HG03558 (cell line): Measurements from ENCODE around the gene CNIH2.
"Not testable (repeated sequence)": the region's sequence is repeated elsewhere in the genome, so short reads cannot be mapped to it uniquely, and the experiment has no call there.

Experiments
- ATAC-seq: cut with Tn5 transposase; IDR thresholded peaks from one replicate; pipeline ENCODE4 v1.9.1; 2021; ENCODE audit warnings: moderate number of reproducible peaks; ENCODE audit not compliant: unreplicated experiment; ENCODE audit errors: extremely low read depth

Gene CNIH2

DNA sequence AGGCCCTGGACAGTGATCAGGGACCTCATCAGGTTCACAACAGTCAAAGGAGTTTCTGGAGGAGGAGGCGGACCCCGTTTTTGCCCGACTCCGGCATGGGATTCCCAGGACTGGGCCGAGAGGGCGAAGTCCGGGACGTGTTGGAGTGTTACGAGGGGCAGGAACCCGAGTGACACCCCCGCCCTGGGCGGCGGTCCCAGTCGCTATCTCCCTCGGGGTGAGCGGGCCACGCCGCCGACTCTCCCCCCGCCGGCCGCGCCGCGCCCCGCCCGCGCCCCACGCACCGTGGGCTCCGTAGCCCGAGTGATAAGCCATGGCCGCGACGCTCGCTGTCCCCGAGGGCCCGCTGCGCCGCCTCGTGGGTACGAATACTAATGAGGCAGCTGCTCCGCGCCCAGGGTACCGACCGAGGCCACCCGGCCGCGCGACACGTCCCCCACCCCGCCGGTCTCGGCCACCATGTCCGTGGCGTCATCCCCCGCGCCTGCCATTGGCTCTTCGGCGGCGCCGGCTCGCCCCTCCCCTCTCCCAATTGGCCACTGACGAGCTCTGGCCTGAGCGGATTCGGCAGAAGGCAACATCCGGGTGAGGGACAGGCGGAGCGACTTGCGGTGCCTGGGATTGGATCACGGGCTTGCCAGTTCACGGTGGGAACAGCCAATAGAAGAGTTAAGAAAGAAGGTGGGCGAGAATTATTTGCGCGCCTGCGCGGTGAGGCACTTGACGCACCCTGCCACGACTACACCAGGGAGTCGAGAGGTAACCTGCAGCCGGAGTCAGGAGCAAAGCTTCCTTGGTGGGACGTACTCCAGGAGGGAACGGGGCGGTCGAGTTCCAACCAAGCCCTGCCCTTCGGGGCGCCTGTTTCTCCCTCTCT lies 10.9 kb downstream of the CNIH2 start, which contains the start of gene YIF1A:
TSS of gene YIF1A (minus strand) at position 473 of the 877 bp plus-strand sequence. CDS start at position 315, 158 bp downstream.
- peak; percentile 83 for ATAC-seq

- ATAC-seq, result no peak
Observed at GRCh38 chr11:66289548-66290329, 11.8 kb downstream of the CNIH2 start.

- ATAC-seq, result no peak
Observed at GRCh38 chr11:66290330-66290621, 12.3 kb downstream of the CNIH2 start.

DNA sequence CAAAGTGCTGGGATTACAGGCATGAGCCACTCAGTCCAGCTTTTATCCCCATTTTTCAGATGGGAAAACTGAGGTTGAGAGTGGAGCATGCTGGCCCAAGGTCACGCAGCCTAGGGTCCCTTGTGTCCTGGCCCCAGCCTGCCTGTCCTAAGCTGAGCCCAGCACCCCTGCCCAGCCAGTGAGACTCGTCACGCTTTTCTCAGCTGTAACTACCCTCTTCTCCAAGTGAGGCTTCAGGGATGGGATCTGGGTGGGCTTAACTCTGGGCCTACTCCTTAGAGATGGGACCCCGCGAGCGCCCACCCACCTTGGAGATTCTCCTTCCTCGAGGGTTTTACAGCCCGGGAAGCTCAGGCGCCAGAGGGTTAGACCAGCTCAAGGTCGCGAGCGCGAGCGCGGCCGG lies 13.3 kb downstream of the CNIH2 start:
- no peak for ATAC-seq

DNA sequence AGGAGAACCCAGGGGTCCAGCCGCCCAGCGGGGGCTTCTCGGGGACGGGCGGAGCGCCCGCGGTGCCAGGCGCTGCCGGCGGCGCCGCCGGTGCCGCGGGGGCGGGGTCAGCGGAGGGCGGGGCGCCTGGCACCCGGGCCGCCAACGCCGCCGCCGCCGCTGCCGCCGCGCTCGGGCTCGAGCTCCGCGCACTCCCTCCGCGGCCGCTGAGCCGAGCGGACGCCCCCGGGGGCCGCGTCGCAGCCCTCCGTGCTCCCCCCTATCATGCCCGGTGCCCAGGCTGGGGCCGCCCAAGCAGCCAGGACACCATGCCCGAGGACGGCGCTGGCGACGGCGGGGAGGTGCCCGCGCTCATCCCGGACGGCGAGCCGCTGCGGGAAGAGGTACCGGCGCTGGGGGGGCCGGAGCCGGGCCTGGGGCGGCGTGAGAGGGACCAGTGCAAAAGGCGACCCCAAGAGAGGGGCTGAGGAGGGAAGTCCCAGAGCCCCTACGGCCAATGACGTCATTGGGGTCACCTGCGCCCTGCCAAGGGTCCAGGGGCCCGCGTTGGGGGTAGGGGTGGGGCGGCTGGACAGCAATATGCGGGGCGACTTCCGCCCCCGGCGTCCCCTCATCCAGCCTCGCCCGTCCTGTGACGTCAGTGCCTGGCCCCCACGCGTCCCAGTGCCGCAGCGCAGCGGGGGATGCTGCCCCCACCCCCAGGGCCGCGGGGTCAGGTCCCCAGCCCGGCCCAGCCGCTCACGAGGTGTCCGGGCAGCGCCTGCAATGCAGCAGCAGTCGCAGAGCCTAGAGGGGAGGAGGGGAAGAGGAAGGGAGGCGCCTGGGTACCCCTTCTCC lies 13.9 kb downstream of the CNIH2 start, which contains the start of gene TMEM151A:
TSS of gene TMEM151A (plus strand) at position 189 of the 837 bp plus-strand sequence. CDS start at position 309, 120 bp downstream.
- no peak for ATAC-seq

- no peak for ATAC-seq
Observed at GRCh38 chr11:66292543-66293332, 14.8 kb downstream of the CNIH2 start.

DNA sequence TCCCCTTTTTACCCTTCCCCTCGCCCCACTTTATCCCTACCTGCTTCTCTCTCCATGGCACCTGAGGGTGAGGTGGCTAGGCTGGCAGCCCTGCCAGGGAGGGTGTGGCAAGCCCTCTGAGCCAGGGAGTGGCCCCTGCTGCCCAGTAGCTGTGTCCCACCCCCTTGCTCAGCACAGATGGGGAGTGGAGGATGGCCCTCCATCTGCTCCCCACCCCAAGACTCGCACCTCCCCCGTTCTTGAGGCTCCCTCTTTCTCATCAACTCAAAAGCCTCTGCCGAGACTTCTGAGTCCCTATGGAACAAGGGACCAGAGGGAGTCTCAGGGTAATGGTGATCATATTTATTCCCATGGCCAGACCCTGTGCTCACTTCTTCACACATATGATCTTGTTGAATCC lies 15.4 kb downstream of the CNIH2 start:
- ATAC-seq, result no peak

DNA sequence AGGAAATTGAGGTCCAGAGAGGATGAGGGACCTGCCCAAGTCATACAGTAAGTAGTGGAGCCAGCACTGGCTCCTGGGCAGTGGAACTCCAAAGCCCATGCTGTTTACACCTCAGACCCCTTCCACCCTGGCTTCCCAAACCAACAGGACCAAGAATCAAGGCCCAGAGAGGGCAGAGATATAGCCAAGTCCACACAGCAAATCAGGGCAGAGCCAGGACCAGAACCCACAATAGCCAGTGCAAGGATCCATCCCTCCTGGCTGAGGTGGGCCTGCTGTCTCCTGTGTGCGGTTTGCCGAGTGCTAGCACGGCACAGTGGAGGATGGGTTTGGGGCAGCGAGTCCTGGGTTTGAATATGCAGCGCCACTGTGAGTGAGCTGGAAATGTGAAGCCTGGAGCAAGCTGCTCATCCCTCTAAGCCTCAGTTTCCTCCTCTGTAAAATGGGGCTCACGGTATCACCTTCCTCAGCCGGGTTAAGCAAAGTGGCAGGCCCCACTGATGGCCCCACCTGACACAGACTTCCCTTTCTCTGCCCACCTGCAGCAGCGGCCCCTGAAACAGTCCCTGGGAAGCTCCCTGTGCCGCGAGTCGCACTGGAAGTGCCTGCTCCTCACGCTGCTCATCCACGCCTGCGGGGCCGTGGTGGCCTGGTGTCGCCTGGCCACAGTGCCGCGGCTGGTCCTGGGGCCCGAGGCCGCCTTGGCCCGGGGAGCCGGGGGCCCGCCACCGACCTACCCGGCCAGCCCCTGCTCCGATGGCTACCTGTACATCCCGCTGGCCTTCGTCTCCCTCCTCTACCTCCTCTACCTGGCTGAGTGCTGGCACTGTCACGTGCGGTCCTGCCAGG lies 16.0 kb downstream of the CNIH2 start:
- no peak for ATAC-seq

GRCh38 chr11:66294626-66295620 lies 16.9 kb downstream of the CNIH2 start:
- ATAC-seq, result no peak

- ATAC-seq, result no peak
Observed at GRCh38 chr11:66297610-66298009, 19.6 kb downstream of the CNIH2 start.

DNA sequence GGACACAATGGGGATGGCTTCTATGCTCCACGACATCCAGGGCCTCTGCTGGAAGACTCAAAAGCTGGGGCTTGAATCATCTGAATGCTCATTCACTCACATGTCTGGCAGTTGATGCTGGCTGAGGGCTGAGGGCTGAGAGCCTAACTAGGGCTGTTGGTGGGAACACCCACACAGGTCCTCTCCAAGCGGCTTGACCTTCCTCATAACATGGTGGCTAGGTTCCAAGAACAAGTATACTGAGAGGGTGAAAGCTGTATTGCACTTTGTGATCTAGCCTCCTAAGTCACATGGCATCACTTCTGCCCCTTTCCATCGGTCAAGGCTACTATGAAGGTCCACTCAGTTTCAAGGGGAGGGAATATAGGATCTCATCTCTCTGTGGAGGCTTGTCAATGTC lies 21.2 kb downstream of the CNIH2 start:
- ATAC-seq, result no peak

DNA sequence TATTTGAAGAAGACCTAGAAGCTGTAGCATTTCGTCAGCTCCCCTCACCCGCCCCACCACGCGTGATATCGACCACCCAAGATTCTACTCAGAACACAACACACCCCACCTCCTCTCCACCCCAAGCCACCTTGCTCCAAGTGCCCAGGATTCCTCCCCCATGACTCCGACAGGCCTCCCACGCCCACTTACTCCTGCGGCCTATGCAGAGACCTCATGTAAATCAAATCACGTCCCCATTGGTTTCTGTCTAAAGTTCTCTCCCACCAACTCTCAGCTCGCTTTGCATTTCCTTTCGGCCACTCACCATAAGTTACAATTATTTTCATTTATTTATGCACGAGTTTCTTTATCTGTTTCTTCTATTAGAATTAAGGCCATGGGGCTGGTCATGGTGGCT lies 24.7 kb downstream of the CNIH2 start:
- ATAC-seq, result no peak

- ATAC-seq, result no peak
Observed at GRCh38 chr11:66309475-66309874, 31.5 kb downstream of the CNIH2 start.

DNA sequence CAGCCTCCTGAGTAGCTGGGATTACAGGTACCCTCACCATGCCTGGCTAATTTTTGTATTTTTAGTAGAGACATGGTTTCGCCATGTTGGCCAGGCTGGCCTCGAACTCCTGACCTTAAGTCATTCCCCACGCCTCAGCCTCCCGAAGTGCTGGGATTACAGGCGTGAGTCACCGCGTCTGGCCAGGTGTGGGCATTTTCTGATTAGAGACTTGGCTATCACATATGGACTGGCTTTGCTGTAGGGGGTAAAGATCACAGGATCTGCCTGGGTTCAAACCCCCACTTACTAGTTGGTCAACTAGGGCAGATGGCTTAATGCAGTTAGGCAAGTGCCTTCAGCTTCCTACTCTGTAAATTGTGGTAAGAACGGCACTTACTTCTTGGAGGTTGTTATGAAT lies 32.3 kb downstream of the CNIH2 start:
- no peak for ATAC-seq

- not testable (repeated sequence) for ATAC-seq
Observed at GRCh38 chr11:66310803-66311440, 32.9 kb downstream of the CNIH2 start.

GRCh38 chr11:66311470-66311964 lies 33.5 kb downstream of the CNIH2 start:
- ATAC-seq, result no peak

DNA sequence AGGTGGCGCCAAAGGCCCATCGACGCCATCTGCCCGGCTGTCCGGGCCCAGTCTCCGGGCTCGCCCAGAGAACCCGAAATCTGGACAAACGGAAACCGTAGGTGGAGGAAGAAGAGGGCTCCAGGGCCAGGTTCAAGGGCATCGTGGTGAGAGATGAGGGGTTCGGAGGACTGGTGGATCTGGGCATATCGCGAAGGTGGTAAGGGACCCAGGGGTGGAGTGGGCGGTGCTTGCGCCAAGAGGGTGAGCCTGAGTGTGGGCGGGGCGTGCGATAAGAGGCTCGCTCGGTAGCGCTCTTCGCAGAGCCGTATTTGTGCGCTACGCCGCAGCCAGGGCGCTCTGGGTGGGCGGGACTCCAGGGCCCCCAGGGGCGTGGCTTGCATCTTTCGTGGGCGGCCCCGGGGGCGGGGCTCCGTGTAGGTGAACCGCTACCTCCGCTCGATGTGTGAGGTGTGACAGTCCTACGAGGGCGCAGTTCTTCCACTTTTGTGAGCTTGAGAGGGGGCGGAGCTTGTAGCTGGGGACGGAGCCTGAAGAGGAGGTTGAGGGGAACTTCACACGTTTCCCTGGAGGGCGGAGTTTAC lies 34.1 kb downstream of the CNIH2 start:
- ATAC-seq, result peak; percentile 35
